GM18868 (cell line): Measurements from ENCODE around the gene CBX1.
A peak's percentile ranks its signal among the peaks of the same experiment; 100 is the strongest.
"Not testable (repeated sequence)": the region's sequence is repeated elsewhere in the genome, so short reads cannot be mapped to it uniquely, and the experiment has no call there.

Source experiments
- ATAC-seq: cut with Tn5 transposase; IDR thresholded peaks from one replicate; pipeline ENCODE4 v1.9.1; 2021; ENCODE audit warnings: mild to moderate bottlenecking, moderate library complexity; ENCODE audit not compliant: unreplicated experiment

CBX1 gene

DNA sequence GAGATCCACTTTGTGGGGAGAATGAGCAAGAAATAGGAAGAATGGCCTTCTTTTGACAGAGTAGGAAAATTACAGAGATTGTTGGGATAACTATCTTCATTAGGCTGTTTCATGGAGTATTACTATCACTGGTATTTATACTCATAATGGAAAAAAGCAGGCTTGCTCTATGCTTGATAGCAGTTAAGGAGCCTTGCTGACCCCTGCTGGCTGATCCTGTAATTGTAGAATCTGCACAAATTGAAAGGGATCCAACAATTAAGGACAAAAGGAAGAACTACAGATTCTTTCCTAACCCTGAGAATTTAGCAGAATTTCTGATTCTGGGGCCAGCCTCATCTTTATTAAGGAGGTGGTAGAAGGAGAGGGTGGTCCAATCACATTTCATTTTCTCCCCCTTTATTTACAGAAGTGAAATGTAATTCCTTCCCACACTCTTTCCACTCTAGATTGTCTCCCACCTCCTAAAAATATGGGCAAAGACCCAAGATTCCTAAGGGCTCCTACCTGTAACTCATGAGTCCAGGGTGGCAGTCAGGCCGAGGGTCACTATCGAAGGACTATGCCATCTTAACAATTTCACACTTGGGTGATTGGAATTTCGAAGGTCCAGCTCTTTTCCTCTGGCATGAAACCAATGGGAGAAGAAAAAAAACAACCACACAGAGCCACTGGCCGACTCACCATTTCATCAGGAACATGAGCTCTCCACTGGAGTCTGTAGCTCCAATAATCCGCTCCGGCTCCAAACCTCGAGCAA, 26.8 kb downstream of the CBX1 start:
- no peak for ATAC-seq

DNA sequence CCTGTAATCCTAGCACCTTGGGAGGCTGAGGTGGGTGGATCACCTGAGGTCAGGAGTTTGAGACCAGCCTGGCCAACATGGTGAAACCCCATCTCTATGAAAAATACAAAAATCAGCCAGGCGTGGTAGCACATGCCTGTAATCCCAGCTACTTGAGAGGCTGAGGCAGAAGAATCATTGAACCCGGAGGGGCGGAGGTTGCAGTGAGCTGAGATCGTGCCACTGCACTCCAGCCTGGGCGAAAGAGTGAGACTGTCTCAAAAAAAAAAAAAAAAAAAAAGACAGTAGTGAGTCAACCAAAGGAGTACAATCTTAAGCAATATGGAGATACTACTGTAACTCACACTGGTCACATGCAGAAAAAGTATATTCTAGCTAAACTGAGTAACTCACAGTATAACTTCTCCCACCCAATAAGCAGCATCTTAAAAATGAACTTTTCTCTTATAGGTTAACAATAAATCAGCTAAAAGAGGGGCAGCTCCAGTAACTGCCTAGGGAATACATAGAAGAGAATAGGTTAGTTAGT, 27.6 kb downstream of the CBX1 start:
- not testable (repeated sequence) for ATAC-seq

DNA sequence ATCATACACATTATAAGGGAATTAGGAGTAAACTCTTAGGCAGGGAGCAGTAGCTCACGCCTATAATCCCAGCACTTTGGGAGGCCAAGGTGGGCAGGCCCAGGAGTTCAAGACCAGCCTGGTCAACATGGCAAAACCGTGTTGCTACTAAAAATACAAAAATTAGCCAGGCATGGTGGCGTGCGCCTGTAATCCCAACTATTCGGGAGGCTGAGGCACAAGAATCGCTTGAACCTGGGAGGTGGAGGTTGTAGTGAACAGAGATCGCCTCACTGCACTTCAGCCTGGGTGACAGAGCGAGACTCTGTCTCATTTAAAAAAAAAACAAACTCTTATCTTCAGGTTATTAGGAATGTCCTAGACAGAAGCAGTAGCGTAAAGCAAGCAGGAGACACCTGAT, 28.5 kb downstream of the CBX1 start:
- not testable (repeated sequence) for ATAC-seq

DNA sequence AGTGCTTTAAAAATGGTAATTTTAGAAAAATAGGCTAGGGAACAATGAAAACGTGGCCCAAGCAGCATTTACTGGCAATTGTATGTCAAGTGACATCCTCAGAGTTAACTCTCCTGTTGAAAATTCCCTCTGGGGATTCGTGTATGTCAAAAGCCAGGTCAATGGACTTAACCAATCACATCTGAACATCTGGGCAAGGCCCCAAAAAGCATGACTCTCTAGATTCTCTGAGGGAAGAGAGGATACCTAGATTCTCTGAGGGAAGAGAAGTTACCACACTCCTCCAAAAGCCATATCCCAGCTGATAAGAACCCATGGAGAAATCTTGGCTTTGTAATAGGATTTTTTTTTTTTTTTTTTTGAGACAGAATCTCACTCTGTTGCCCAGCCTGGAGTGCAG, 29.6 kb downstream of the CBX1 start:
- no peak for ATAC-seq

DNA sequence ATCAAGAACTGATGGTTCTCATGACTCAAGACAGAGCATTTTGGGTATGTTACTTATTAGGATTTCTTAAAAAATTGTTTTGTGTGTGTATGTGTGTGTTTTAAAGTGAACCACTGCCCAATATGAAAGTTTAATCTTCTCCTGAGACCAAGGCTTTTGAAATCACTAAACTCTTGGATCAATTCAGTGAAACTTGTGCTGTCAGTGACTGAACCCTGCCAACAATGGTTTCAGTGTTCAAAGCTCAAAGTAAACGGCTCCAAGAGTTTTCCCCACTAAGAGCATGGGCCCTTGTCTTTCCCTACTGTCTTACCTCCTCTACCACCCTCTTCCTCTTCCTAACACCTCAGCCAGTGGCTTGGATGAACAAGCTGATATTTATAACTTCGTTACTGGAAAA, 31.1 kb downstream of the CBX1 start:
- ATAC-seq = no peak

DNA sequence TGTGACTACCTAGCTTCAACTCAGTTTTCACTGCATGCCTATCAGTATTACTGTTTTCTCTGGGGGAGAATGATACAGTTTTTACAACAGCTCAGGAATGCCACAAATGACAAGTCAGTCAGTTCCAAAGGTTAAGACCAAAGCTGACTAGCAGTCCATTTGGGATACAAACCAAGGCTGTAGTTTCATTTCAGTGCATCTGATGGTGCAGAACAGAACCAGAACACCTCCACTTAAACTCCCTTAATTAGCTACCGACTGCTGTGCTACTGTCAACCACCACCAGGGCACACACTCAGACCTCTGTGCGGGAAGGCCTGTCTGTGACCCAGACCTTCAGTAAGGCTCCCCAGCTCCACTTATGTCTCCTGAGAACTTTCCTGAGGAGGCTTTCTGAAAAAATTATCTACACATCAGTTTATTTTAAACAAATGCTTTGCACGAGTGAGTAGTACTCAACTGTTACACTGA, 32.8 kb downstream of the CBX1 start:
- ATAC-seq = no peak

DNA sequence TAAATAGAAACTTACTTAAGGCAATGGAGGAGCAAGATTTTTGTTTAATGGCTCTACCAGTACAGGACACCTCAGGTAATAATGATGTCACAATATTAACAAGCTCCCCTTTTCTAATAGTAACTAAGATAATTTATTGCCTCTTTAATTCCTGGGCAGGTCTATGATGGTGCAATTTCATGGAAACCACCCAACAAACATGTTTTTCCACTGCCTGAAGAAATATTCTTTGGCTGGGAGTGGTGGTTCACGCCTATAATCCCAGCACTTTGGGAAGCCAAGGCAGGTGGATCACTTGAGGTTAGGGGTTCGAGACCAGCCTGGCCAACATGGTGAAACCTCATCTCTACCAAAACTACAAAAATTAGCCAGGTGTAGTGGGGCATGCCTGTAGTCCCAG, 33.5 kb downstream of the CBX1 start:
- ATAC-seq = not testable (repeated sequence)

DNA sequence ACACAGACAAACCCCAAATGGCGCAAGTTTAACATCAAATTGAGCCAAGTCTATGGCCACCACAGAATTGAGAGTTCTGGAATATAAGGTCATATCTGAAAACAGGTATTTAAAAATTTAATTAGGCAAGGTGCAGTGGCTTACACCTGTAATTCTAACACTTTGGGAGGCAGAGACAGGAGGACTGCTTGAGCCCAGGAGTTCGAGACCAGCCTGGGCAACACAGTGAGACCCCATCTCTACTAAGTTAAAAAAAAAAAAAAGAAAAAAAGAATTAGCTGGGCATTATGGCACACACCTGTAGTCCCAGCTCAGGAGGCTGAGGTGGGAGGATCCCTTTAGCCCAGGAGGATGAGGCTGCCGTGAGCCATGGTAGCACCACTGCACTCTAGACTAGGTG, 34.0 kb downstream of the CBX1 start:
- no peak for ATAC-seq

DNA sequence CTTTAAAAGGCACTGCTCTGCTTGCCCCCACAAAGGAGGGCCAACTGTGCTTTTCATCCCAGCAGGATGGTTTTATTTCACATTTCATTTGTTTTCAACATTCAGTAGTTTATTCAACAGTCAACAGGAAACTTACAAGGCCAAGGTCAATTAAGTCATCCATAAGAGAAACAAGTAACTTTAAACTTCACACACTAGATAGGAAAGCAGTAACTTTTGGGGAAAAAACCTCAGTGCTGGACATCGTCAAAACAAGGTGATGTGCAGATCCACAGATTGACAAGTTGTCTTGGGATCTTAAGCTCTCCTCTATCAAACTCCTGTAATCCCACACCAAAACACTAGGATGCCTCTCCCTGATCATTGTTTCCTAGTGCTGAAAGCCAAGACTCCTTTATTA, 34.6 kb downstream of the CBX1 start:
- ATAC-seq = no peak

DNA sequence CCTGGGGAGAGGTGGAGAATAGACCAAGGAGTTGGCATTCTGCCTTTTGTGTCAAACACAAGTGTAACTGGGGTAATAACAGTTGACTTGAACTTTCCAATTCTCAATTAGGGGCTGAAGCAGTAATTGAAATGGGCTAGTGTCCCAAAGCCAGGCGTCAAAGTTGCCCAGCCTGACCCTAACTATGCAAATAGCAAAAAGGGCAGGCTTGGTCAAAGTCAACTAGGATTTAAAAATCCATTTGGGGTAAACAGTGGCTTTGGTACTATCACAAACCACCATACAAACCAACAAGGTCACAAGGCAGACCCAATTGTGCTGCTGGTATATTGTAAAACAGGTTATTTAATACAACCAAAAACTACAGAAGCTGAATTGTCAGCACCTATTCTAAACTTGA, 35.1 kb downstream of the CBX1 start:
- no peak for ATAC-seq

DNA sequence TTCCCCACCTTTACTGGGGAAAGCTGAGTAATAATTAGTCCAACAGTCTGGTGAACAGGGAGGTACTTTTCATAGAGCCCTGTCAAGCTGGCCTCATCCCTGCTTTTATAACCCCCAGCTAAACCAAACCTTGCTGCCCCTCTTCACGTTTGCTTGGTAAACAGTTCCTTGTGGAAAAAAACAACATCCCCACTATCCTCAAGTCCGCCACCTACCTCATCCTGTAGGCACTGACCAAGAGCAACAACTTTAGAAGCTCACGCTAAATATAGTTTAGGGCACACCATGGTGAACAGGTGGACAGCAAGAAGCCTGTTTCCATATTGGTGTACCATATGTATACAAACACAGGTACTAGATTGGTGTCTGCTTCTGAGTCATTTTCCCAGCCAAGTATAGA, 36.6 kb downstream of the CBX1 start:
- ATAC-seq = no peak

DNA sequence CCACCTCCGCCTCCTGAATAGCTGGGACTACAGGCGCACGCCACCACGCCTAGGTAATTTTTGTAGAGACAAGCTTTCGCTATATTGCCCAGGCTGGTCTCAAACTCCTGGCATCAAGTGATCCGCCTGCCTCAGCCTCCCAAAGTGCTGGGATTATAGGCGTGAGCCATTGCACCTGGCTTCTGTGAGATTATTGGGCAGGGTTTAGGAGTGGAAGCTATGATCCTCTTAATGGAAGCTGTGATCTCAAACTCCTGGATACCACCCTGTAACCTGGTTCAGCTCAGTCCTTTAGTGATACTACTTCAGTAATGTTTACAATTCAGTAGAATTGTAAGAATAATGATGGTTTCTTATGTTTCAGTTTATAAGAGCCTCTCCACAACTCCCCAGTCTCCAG, 39.0 kb downstream of the CBX1 start:
- no peak for ATAC-seq

DNA sequence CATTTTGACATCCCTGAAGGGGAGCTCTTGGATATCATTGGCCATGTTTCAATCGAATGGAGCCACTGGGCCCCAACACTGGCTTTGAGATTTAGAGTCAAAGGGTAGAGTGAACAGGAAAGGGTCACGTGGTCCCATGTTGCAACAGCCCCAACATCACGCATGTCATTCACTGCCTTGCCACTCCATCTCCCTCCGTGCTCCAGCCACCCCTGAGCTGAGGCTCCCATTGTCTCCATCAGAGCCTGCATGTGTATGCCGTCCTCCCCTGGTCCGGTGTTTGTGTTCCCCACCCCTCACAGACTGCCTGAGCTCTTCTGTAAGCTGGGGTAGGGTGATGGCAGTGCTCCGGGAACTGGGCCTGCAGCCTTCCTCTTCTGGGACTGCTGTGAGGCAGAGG, 41.0 kb downstream of the CBX1 start:
- no peak for ATAC-seq

DNA sequence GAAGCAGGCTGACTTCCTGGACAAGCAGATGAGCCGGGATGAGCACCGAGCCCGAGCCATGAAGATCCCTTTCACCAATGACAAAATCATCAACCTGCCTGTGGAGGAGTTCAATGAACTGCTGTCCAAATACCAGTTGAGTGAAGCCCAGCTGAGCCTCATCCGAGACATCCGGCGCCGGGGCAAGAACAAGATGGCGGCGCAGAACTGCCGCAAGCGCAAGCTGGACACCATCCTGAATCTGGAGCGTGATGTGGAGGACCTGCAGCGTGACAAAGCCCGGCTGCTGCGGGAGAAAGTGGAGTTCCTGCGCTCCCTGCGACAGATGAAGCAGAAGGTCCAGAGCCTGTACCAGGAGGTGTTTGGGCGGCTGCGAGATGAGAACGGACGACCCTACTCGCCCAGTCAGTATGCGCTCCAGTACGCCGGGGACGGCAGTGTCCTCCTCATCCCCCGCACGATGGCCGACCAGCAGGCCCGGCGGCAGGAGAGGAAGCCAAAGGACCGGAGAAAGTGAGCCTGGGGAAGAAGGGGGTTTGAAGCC, 42.1 kb downstream of the CBX1 start:
- ATAC-seq = no peak

DNA sequence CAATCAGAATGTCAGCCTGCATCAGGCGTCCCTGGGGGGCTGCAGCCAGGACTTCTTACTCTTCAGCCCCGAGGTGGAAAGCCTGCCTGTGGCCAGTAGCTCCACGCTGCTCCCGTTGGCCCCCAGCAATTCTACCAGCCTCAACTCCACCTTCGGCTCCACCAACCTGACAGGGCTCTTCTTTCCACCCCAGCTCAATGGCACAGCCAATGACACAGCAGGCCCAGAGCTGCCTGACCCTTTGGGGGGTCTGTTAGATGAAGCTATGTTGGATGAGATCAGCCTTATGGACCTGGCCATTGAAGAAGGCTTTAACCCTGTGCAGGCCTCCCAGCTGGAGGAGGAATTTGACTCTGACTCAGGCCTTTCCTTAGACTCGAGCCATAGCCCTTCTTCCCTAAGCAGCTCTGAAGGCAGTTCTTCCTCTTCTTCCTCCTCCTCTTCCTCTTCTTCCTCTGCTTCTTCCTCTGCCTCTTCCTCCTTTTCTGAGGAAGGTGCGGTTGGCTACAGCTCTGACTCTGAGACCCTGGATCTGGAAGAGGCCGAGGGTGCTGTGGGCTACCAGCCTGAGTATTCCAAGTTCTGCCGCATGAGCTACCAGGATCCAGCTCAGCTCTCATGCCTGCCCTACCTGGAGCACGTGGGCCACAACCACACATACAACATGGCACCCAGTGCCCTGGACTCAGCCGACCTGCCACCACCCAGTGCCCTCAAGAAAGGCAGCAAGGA, 42.7 kb downstream of the CBX1 start:
- no peak for ATAC-seq

DNA sequence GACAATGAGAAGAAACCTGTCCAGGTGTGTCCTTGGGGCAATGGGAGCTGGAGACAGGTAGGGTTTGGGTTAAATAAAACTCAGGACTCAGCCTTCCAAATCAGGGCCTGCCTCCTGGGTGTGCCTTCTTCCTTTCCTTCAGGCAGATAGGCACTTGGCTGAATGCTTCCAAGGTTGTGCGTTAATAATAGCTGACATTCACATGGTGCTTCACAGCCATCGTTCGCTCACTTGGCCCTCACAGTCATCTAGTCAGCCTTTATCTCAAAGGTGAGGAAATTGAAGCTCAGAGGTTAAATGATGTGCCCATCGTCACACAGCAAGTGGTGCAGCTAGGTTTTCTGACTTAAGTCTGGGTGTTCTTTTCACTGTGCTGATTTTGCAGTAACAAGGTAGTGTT, 43.7 kb downstream of the CBX1 start:
- ATAC-seq = no peak

DNA sequence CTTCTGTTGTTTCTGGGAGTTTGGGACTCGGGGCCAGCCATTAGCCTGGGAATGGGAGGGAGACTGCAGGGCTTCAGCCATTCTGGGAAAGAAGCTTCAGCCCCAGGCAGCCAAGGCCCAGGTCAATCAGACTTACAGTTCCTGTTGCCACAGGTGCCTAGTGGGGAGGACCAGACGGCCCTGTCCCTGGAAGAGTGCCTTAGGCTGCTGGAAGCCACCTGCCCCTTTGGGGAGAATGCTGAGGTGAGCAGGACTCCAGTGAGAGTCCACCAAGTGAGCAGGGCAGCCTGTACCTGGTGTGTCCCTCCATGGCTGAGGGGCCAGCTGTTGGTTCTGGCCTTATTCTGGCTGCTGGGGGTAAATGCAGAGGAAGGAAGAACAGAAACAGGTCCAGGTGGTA, 44.4 kb downstream of the CBX1 start:
- ATAC-seq = no peak

DNA sequence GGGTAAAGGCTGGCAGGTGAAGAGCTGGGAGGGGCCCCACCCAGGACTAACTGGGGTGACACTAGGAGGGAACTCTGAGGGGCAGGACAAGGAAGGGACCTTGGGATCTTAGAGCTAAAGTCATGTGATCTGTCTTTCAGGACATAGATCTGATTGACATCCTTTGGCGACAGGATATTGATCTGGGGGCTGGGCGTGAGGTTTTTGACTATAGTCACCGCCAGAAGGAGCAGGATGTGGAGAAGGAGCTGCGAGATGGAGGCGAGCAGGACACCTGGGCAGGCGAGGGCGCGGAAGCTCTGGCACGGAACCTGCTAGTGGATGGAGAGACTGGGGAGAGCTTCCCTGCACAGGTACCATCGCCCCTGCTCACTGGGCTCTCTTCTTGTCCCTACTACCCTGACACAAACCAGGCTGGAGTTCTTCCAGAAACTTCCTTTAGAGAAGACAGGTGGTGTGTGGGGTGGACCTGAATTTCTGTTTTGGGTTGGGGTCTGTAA, 45.0 kb downstream of the CBX1 start:
- no peak for ATAC-seq

DNA sequence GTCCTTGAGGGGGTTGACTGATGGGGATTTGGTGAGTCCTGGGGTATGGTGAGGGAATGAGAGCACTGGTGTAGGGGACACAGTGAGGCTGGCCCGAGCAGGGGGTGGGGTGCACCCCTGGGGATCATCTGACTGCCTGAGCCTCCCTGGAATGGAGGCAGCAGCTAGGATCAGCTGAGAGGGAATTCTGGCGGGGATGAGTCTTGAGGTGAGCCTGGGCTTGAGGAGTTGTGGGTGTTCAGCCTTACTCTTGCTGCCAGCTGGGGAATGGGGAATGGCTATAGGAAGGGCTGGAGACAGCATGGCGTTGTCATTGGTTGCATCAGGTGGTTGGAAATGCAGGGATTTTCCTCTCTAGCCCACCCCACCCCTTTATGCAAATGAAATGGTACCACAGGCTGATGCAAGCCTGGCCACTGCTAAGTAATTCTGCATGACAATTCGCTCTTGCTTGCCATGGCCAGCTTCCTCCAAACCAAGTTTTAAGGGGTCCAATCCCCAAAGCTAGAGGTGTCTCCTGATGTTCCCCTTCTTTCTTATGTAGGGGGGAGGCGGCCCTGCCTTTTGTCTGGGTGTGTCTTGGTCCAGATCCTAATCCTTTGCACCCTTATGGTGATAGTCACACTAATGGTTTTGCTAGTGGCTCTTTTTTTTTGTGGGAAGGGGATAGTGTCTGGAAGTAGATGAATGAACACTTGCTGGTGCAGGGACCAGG, 45.6 kb downstream of the CBX1 start:
- ATAC-seq = peak; percentile 71

DNA sequence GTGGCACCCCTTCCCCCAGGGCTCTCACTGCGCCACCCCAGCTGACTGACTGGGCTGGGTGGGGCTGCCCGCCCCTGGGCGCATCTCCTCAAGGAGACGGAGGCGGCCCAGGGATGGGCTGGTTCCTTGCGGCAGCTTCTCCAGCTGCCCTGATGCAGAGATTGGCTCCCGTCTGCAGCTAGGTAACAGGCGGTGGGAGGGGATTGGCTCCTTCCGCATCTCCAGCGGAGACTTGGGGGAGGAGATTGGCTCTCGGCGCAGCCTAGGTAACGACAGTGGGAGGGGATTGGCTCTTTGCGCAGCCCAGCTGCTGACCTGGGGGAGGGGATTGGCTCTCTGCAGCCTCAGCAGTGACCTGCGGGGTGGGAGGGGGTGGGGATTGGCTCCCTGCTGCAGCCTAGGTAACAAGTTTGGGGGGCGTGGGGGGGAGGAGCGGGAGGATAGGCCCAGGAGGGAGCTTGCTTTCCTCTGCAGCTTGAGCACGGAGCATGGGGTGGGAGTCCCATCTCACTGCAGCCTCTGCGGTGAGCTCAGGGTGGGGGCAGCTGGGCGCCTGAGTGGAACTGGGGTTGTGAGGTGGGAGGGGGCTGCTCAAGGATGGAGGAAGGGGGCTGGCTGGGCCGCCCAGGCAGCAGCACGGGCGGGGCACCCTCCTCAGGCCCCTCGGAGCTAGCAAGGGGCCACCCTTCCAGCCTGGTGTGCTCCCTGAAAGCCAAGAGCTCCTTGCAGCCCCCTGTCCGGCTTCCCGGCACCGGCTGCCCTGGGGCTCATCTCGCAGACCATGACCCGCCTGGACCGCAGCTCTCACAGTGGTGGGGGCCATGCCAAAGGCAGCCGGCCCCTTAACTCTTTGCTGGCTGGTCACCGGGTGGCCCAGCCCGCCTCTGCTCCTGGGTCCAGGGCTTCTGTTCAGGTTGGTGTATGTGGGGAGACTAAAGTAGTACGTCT, 46.8 kb downstream of the CBX1 start:
- no peak for ATAC-seq
